GM19239 (cell line): ENCODE results near the gene GLG1.

Source experiments
- DNase-seq: peaks from one replicate; pipeline ENCODE4 v3.0.0; 2011; ENCODE audit warnings: low spot score; ENCODE audit not compliant: insufficient read length
- FAIRE-seq: peaks from 2 replicates; lab custom pipeline; 2011; peaks lifted over from hg19 to GRCh38; lab: Jason Lieb, UNC

Gene GLG1

GRCh38 chr16:74496054-74496453 lies 110.9 kb downstream of the GLG1 start:
- DNase-seq (no peak), FAIRE-seq (no peak)

DNA sequence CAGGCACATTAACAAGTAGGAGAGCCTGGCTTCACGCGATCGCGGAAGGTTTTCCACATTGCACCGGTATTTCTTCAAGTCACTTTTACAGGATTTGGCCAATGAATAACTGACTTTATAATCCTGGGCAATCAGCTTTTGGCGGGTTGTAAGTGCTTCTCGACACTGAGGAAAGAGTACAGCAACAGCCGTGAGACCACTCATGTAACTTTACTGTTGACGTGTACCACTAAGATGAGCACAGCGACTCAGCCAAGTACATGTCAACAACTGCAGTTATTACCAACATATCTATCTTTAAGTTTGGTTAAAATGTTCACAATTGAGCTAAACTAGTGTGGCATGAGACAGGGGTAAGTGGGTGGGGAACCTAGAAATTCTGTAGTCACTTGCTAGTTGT lies 113.9 kb downstream of the GLG1 start:
- no peak for FAIRE-seq
- no peak for DNase-seq

DNA sequence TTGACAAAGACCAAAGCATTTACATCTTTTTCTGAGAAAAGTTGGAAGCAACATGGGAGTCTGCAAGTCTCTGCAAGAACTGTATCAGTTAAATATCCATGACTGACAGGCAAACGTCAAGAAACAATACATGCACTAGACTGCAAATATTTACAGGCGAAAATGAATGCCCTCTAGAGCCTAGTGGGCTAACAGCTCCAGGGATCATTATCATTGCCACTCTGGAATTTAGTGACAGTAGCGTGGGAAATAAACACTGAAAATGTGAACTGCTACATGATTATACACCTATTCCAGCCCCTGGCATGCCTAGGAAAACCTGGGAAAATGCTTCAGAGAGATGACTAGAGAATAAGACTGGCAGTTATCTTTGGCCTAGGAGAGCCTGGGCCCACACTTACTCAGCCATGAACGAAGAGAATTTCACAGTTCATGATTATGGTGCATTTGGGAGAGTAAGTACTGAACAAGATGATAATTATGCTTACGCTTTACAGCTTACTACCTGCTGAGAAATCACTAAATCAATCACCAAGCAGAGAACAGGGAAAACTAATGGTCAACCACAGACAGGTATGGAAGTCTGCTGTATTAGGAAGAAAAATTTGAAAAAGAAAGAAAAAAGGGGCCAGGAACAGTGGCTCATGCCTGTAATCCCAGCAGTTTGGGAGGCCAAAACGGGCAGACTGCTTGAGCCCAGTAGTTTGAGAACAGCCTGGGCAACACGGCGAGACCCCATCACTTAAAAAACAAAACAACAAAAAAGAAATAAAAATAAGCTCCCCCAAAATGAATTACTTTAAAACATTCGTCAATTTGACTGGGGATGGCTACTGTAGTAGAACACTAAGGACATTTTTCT lies 119.0 kb downstream of the GLG1 start:
- DNase-seq (no peak), FAIRE-seq (no peak)

DNA sequence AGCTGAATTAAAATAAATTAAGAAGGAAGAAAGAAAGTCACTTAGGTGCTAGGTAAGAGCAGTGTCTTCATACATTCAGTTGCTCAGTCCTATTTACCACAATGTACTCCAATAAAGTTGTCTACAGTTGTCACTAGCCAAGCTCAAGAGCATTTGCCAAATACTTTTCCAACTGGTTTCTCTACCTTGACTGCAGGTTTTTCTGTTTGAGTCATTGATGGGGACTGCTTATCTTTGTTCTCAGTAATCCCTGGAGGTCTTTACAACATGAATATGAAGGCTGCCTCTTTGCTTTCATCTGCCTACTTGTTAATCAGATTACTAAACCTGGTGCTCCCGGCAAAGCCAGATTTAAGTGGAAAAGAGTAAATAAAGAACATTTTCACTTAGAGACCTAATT lies 121.0 kb downstream of the GLG1 start:
- FAIRE-seq, result no peak

GRCh38 chr16:74480150-74481029 lies 126.5 kb downstream of the GLG1 start:
- DNase-seq (no peak), FAIRE-seq (no peak)

More for the DNA sequence above, 121.0 kb downstream of the GLG1 start:
- DNase-seq, result no peak

GRCh38 chr16:74477226-74477625 lies 129.7 kb downstream of the GLG1 start:
- FAIRE-seq (no peak), DNase-seq (no peak)

DNA sequence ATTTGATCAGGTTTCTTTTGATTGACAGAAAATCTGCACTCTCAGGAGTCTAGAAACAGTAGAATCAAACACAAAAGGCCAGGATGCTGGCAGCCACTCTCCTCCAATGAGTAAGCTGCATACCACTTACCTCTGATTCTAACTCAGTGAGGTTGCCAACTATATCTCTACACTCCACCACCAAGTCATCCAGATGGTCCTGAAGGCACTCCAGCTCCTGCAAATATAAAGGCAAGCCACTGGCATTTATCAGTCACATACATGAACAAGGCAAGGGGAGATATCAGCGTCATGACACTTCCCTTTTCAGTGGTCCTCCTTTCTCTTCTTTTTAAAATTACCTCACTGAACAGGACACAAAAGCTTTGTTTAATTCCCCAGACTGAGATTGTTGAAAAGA lies 132.5 kb downstream of the GLG1 start:
- DNase-seq (no peak), FAIRE-seq (no peak)

- FAIRE-seq, result no peak
These were observed 134.4 kb downstream of the GLG1 start for GRCh38 chr16:74472540-74472939.

GRCh38 chr16:74472010-74472409 lies 134.9 kb downstream of the GLG1 start:
- FAIRE-seq (no peak), DNase-seq (no peak)

More at GRCh38 chr16:74472540-74472939, 134.4 kb downstream of the GLG1 start:
- no peak for DNase-seq

DNA sequence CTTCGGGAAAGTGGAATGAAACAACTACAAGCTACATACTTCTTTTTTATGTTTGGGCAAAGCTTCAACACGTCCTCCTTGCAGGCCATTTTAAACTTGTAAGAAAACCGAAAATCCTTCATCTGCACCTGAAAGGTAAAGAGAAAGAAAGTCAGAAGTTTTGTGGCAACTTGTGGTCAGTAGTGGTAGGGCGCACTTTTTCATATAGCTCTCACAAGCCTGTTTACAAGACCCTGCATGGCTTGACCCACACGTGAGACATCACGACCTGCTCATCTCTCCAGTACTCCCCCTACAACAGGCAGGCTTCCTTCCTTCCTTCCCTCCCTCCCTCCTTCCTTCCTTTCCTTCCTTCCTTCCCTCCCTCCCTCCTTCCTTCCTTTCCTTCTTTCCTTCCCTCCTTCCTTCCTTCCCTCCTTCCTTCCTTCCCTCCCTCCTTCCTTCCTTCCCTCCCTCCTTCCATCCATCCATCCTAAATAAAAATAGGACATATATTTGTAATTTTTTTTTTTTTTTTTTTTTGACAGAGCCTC lies 136.9 kb downstream of the GLG1 start:
- DNase-seq (no peak), FAIRE-seq (no peak)

- FAIRE-seq, result no peak
- DNase-seq, result no peak
These were observed 137.9 kb downstream of the GLG1 start for GRCh38 chr16:74468807-74469525.

DNA sequence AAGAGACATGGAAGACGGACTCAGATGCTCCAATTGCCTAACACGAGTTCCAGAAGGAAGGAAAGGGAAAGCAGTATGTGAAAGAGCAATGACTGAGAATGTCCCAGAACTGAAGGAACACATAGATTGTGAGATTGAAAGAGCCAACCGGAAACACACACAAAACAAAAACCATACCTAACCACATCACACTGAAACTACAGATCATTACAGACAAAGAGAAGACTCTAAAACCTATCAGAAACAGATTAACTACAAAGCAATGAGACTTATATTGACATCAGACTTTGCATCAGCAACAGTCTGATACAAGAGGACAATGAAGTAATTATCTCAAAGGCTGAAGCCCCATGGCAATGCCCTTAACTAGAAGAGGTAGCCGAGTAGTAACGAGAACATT lies 140.0 kb downstream of the GLG1 start:
- FAIRE-seq (no peak), DNase-seq (no peak)

- DNase-seq (no peak), FAIRE-seq (no peak)
These were observed 140.8 kb downstream of the GLG1 start for GRCh38 chr16:74465851-74466685.

DNA sequence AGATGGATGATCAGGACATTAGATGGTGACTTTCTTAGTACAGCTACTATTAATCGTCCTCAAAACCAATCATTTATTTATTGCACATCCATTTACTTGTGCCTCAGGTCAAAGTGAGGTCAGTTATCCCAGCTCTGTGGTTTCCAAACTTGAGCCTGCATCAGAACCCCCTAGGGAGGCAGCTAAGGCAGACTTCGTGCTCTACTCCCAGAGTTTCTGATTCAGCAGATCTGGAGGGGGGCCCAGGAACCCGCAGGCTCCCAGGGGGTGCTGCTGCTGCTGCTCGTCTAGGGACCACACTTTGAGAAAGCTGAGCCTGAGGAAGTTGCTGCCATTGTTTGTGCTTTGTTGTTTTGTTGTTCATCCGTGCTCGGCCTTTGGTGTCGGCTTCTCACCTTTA lies 141.6 kb downstream of the GLG1 start:
- DNase-seq (no peak), FAIRE-seq (no peak)

DNA sequence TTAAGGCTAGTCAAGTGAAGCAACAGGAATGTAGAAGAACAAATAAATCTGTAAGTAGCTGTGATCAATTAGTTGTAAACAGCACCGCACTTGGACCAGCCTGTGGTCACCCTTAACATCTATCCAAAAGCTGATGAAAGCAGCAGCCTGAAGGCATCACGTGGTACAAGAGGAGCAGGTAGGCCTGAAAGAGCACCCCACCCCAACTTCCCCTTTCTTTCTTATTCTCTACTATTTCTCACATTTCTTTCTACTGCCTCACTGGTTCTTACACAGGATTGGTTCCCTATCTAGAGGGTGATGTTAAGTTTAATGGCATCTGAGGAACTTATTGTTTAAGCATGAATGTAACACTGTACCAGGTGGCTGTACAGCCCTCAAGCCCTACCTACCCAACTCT lies 143.0 kb downstream of the GLG1 start:
- FAIRE-seq (no peak), DNase-seq (no peak)

DNA sequence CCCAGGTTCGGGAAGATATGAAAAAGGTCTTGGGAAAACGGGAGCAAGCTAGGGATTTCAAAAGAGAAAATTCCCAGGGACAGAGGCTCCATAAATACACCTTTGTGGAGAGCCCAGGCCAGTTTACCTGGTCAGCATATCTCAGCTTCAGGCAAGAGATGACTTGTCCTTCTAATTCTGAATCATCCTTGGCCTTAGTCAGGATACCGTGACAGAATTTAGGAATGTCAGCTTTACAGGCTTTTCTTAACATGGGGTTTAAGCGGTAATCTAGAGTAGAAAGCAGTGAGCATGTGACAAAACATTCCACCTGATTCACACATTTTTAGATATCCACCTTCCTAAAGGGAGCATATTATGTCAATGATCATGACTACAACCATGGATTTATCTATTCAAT lies 144.6 kb downstream of the GLG1 start:
- DNase-seq, result no peak
- FAIRE-seq, result no peak

DNA sequence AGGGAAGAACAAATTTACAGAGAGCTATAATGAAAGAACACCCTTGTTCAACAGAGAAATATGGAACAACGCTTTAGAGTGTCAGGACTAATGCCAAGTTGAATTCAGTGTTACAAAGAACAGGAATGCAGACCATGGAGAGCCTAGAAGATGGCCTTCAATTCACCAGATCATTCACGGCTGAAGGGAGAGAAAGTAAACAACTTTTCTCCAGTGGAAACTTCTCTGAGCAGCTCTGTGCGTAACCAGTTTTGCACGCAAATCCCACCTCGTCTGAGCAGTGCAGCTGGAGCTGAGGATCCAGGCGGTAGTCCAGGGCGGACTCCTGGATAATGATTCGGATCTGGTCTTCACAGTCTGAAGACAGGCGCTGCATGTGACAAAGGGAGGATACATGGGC lies 145.1 kb downstream of the GLG1 start:
- FAIRE-seq (no peak), DNase-seq (no peak)

GRCh38 chr16:74460542-74460941 lies 146.4 kb downstream of the GLG1 start:
- FAIRE-seq (no peak), DNase-seq (no peak)

GRCh38 chr16:74456290-74456625 lies 150.7 kb downstream of the GLG1 start:
- DNase-seq (no peak), FAIRE-seq (no peak)
